OCI-LY3 (cell line): ENCODE measurements around the gene RNF217.

Source experiments
- EZH2phosphoT487 ChIP-seq: fragments of 200-600 bp; shearing (Covaris generic); IDR thresholded peaks from 2 replicates; pipeline ENCODE4 v1.6.1; 2018; ENCODE audit warnings: antibody characterized with exemption, mixed run types, low read depth
- TF ChIP-seq, protein P1 (sequence below): fragments of 200-600, 300-600 bp; sonication (generic); IDR thresholded peaks from 2 replicates; pipeline ENCODE4 v1.5.1; 2014; ENCODE audit warnings: antibody characterized with exemption, low read length, low read depth

- TF ChIP-seq, protein P1, sequence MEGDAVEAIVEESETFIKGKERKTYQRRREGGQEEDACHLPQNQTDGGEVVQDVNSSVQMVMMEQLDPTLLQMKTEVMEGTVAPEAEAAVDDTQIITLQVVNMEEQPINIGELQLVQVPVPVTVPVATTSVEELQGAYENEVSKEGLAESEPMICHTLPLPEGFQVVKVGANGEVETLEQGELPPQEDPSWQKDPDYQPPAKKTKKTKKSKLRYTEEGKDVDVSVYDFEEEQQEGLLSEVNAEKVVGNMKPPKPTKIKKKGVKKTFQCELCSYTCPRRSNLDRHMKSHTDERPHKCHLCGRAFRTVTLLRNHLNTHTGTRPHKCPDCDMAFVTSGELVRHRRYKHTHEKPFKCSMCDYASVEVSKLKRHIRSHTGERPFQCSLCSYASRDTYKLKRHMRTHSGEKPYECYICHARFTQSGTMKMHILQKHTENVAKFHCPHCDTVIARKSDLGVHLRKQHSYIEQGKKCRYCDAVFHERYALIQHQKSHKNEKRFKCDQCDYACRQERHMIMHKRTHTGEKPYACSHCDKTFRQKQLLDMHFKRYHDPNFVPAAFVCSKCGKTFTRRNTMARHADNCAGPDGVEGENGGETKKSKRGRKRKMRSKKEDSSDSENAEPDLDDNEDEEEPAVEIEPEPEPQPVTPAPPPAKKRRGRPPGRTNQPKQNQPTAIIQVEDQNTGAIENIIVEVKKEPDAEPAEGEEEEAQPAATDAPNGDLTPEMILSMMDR = no peak
- TF ChIP-seq EZH2phosphoT487 = no peak
Measured at GRCh38 chr6:125104425-125104824, 142.2 kb downstream of the RNF217 start.
